T-helper 2 cell treated with Interferon-gamma antibody and Interleukin-4, amounts not matched to agents 100 ng/mL and 5 ng/mL, for 36 hours (primary cell): ENCODE results near the gene MBLAC1. TPM values are rescaled to one million over a fixed set of nuclear protein-coding genes. Genes with fewer than 3 reads are reported as not detected.

Source experiments
- intact Hi-C: fragments of 100-400 bp; cut with micrococcal nuclease; formaldehyde crosslinking; loops from one replicate; pipeline ENCODE4 v1.15.1; 2023
- total RNA-seq: library from RNA; stranded (reverse); gene quantifications from 2 replicates; pipeline ENCODE4 v1.2.3, GENCODE V29; 2022

Gene MBLAC1
- total RNA-seq, 1 donor from 2014 or later, result 2.7 TPM

GRCh38 chr7:100152404-100152803 is 25.6 kb downstream of the MBLAC1 start:
- intact Hi-C loops, result no loop called here

- intact Hi-C loops, result no loop called here
These were observed 26.3 kb downstream of the MBLAC1 start for GRCh38 chr7:100152937-100153666.

- intact Hi-C loops, result no loop called here
These were observed 27.2 kb downstream of the MBLAC1 start for GRCh38 chr7:100153708-100154535.

GRCh38 chr7:100154651-100155491 is 28.1 kb downstream of the MBLAC1 start:
- intact Hi-C loops, result loop anchor here (5.0 kb wide), 1 partner anchor 52 kb away; no protein-coding TSS in a partner anchor

- intact Hi-C loops, result loop anchor here (5.0 kb wide), 1 partner anchor 52 kb away; no protein-coding TSS in a partner anchor
These were observed 29.0 kb downstream of the MBLAC1 start for GRCh38 chr7:100155553-100156317.

GRCh38 chr7:100156331-100157068 is 29.7 kb downstream of the MBLAC1 start:
- intact Hi-C loops, result loop anchor here (5.0 kb wide), 1 partner anchor 51 kb away; no protein-coding TSS in a partner anchor

GRCh38 chr7:100157069-100157333 is 30.2 kb downstream of the MBLAC1 start:
- intact Hi-C loops, result loop anchor here (5.0 kb wide), 1 partner anchor 50 kb away; no protein-coding TSS in a partner anchor

- intact Hi-C loops, result loop anchor here (1.0 to 5.0 kb wide), 2 partner anchors 9 to 50 kb away; partner anchors contain the start of gene LAMTOR4
These were observed 30.8 kb downstream of the MBLAC1 start for GRCh38 chr7:100157334-100158228.

- intact Hi-C loops, result loop anchor here (1.0 to 5.0 kb wide), 2 partner anchors 10 to 49 kb away; partner anchors contain the start of gene LAMTOR4
These were observed 31.7 kb downstream of the MBLAC1 start, which contains the start of gene TRAPPC14 for GRCh38 chr7:100158229-100159098. Gene TRAPPC14, minus strand, starts transcription at chr7:100158723. Its CDS starts 224 bp downstream, at chr7:100158499.

- intact Hi-C loops, result loop anchor here (5.0 kb wide), 1 partner anchor 48 kb away; no protein-coding TSS in a partner anchor
These were observed 32.4 kb downstream of the MBLAC1 start for GRCh38 chr7:100159099-100159623.

- intact Hi-C loops, result no loop called here
These were observed 33.3 kb downstream of the MBLAC1 start for GRCh38 chr7:100160067-100160466.

GRCh38 chr7:100163006-100163531 is 36.3 kb downstream of the MBLAC1 start:
- intact Hi-C loops, result no loop called here

- intact Hi-C loops, result no loop called here
These were observed 37.1 kb downstream of the MBLAC1 start for GRCh38 chr7:100163871-100164270.

GRCh38 chr7:100166317-100166940 is 39.7 kb downstream of the MBLAC1 start:
- intact Hi-C loops, result no loop called here

GRCh38 chr7:100166970-100167911 is 40.5 kb downstream of the MBLAC1 start:
- intact Hi-C loops, result no loop called here
